HL-60/S4 treated with phorbol 12-myristate 13-acetate at 8.2 ng/mL for 4 days and 3 days (cell line): ENCODE data around the gene REXO4.
"Not testable (repeated sequence)": the region's sequence is repeated elsewhere in the genome, so short reads cannot be mapped to it uniquely, and the experiment has no call there.

Source experiments
- in situ Hi-C: fragments of 300-500 bp; cut with MboI; formaldehyde crosslinking; loops from 2 replicates; pipeline ENCODE4 v1.15.0; 2022; ENCODE audit warnings: low sequenced_read_pairs

Gene REXO4

GRCh38 chr9:133390713-133391112 lies 27.1 kb downstream of the REXO4 start:
- in situ Hi-C loops = no loop called here

GRCh38 chr9:133389562-133389961 lies 28.2 kb downstream of the REXO4 start:
- in situ Hi-C loops = no loop called here

GRCh38 chr9:133389025-133389557 lies 28.7 kb downstream of the REXO4 start:
- in situ Hi-C loops = no loop called here

GRCh38 chr9:133387680-133388079 lies 30.1 kb downstream of the REXO4 start:
- in situ Hi-C loops = no loop called here

- in situ Hi-C loops = no loop called here
These were observed 31.5 kb downstream of the REXO4 start for GRCh38 chr9:133386338-133386737.

GRCh38 chr9:133385452-133385851 lies 32.4 kb downstream of the REXO4 start:
- in situ Hi-C loops = no loop called here

- in situ Hi-C loops = no loop called here
These were observed 33.0 kb downstream of the REXO4 start for GRCh38 chr9:133384736-133385321.

GRCh38 chr9:133383438-133383837 lies 34.4 kb downstream of the REXO4 start:
- in situ Hi-C loops = no loop called here

- in situ Hi-C loops = no loop called here
These were observed 35.2 kb downstream of the REXO4 start for GRCh38 chr9:133382507-133383141.

- in situ Hi-C loops = no loop called here
These were observed 37.1 kb downstream of the REXO4 start for GRCh38 chr9:133380734-133381133.

GRCh38 chr9:133379153-133380086 lies 38.4 kb downstream of the REXO4 start:
- in situ Hi-C loops = no loop called here

- in situ Hi-C loops = no loop called here
These were observed 39.3 kb downstream of the REXO4 start for GRCh38 chr9:133378408-133378962.

- in situ Hi-C loops = no loop called here
These were observed 40.0 kb downstream of the REXO4 start for GRCh38 chr9:133377721-133378216.

- in situ Hi-C loops = not testable (repeated sequence)
These were observed 40.5 kb downstream of the REXO4 start for GRCh38 chr9:133377280-133377679.

- in situ Hi-C loops = no loop called here
These were observed 41.8 kb downstream of the REXO4 start, which contains the start of the genes STKLD1 and SURF4 for GRCh38 chr9:133375724-133376654. Gene STKLD1 (plus strand): TSS chr9:133376366. CDS start chr9:133376474, 108 bp downstream. Gene SURF4 (minus strand): TSS chr9:133376060. CDS start chr9:133375969, 91 bp downstream.

- in situ Hi-C loops = no loop called here
These were observed 42.6 kb downstream of the REXO4 start for GRCh38 chr9:133375116-133375723.

- in situ Hi-C loops = no loop called here
These were observed 43.1 kb downstream of the REXO4 start for GRCh38 chr9:133374612-133375115.

GRCh38 chr9:133372144-133372543 lies 45.7 kb downstream of the REXO4 start:
- in situ Hi-C loops = no loop called here

- in situ Hi-C loops = no loop called here
These were observed 46.5 kb downstream of the REXO4 start for GRCh38 chr9:133371261-133371711.
